Stimulated activated CD8-positive, alpha-beta memory T cell treated with anti-CD3 and anti-CD28 coated beads, Interleukin-15, amount 100 ng/mL, for 1 hour (primary cell): ENCODE measurements around the gene CABP1.
A peak's percentile ranks its signal among the peaks of the same experiment; 100 is the strongest.
"Not testable (repeated sequence)": the region's sequence is repeated elsewhere in the genome, so short reads cannot be mapped to it uniquely, and the experiment has no call there.

ENCODE experiments used
- DNase-seq: peaks from one replicate; pipeline ENCODE4 v3.0.0-alpha.2; 2020; ENCODE audit warnings: low read depth

The CABP1 gene

DNA sequence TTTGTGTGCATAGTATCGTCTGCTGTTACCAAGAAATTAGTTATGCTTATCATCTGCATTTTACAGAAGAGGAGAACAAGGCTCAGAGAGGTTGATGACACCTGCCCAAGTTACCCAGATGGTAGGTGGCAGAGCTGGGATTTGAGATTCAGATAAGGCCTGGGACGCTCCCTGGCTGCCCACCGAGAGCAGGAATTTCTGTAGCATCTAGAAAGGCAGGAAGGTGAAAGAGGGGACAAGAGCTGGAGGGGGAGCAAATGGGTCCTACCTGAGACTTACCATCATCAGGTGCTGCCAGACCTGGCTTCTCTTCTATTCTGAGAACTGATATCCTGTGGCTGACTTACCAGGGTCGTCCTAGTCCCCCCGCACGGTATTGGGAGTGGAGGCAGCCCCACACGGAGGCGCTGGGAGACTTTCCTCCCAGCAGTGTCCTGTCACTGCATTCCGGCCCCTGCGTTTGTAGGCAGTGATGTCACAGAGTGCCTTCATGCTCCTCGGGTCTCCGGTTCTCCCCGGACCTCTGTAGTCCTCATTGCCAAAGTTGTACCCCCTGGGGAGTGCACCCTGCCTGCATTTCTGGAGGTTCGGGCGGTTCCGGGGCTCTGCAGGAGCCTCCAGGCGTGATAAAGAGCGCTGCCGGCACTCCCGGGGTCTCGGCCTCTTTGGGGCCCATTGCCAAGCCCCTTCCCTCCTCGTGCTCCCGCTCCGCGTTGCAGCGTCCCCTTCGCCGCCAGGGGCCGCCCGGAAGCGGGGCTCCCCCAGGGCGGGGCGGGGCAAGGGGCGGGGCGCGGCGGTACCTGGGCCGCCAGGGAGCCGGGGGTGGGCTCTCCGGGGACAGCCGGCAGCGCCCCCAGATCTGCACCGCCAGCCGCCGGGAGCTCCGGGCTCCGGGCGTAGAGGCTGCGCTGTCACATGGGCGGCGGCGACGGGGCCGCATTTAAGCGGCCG lies at the start of gene CABP1:
TSS of gene CABP1 (plus strand) at position 856 of the 951 bp plus-strand sequence. CDS start at position 916, 60 bp downstream.
- peak; percentile 44 for DNase-seq

DNA sequence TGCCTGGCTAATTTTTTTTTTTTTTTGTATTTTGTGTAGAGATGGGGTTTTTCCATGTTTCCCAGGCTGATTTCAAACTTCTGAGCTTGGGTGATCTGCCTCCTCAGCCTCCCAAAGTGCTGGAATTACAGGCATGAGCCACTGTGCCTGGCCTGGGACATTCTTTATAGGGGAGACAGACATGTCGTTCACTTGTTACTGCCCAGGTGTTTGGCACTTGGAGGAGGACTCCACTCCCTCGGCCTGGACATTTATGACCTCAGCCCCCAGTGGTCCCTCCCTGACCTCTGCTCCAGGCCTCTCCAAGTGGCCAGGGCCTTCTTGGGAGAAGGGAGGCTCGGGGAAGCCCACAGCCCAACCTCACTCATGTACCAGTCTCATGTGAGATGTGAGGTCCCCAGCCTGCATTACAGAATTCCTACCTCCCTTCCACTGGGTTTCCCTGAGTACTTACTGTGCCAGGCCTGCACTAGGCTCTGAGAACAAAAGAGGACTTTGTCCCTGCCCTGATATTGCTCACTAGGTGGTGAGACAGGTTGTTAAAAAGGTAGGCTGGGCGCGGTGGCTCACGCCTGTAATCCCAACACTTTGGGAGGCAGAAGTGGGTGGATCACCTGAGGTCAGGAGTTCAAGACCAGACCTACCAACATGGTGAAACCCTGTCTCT lies 49.6 kb upstream of the CABP1 start:
- no peak for DNase-seq

DNA sequence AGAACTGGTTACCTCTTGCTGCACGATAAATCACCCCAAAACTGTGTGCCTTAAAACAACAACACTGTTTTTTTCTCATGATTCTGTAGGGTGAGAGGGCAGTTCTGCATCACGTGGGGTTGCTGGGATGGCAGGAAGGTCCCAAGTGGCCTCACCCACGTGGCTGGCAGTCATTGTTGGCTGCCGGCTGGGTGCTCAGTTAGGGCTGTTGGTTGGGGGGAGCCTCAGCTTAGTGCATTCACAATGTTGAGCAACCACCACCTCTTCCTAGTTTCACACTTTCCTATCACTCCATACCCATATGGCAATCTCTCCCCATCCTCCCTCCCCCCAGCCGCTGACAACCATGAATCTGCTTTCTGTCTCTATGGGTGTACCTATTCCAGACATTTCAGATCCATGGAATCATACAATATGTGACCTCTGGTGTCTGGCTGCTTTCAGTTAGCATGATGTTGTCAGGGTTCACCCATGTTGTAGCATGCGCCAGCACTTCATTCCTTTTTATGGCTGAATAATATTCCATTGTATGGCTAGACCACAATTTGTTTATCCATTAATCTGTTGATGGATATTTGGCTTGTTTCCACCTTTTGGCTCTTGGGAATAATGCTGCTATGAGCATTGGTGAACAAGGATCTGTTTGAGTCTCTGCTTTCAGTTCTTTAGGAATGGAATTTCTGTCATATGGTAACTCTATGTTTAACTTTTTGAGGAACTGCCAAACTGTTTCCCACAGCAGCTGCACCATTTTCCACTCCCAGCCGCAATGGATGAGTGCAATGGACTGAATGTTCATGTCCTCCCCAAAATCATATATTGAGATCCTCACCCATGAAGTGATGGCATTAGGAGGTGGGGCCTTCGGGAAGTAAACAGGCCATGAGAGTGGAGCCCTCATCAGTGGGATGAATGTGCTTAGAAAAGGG lies 48.0 kb upstream of the CABP1 start:
- no peak for DNase-seq

GRCh38 chr12:120596901-120597300 lies 43.5 kb upstream of the CABP1 start:
- no peak for DNase-seq

DNA sequence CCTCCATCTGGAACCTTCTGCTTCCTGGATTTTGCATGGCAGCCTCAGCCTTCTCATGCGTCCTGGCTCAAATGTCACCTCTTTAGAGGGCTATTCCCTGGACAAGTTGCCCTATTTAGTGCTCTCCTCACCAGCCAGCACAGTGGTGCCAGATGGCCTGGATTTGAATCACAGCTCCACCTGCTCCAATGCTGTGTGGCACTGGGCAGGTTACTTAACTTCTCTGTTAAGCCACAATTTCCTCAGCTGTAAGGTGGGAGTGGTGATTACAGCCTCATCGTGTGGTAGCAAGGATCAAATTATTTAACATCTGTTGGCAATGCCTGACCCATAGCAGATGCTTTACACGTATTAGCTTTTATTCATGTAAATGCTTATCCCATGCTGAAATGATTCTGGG lies 42.6 kb upstream of the CABP1 start:
- DNase-seq: no peak

GRCh38 chr12:120598674-120599463 lies 41.6 kb upstream of the CABP1 start:
- no peak for DNase-seq

DNA sequence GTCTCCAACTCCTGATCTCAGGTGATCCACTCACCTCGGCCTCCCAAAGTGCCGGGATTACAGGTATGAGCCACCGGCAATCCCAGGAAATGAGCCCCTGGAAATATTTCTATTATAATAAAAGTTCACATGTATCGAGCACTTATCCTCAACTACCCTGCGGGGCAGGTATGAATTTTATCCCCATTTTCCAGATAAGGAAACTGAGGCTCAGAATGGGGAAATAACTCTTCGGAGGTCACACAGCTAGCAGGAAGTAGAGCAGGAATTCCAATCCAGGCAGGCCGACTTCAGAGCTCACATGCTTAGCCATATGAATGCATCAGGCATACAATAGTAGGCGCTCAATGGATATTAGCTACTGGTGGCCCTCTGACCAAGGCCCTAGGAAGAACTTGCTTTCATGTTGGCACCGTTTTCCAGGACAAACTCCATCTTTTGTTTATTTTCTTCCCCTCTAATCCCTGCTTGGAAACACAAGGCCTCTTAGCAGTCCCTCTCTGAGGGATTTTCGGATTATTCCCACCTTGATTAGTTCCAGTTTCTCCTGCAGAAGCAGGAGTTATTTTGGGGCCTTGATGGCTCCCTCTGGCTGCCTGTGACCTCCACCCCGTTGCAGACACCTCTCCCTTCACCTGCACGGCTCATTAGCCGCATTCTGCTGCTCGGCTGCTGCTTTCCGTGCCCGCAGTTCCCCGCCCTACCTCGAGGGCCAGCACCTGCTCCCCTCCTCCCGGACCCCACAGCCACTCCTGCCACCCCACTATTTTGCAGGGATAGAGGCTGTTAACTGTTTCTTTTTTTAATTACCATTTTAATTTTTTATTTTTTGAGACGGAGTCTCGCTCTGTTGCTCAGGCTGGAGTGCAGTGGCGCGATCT lies 40.5 kb upstream of the CABP1 start:
- no peak for DNase-seq

- not testable (repeated sequence) for DNase-seq
Observed at GRCh38 chr12:120602416-120602815, 38.0 kb upstream of the CABP1 start.

GRCh38 chr12:120610560-120610959 lies 29.9 kb upstream of the CABP1 start:
- DNase-seq: no peak

DNA sequence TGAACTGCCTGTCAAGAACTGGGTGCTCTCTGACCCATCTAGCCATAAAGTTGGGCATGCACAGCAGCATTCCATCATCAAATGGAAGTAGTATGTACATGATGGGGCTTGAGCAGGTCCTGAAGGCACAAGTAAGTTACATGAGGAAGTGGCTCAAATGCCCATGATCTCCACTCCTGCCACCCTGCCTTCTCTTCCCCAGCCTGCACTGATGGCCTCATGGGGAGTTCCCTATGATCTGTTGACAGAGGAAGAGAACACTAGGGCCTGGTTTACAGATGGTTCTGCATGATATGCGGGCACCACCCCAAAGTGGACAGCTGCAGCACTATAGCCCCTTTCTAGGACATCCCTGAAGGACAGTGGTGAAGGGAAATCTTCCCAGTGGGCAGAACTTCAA lies 28.9 kb upstream of the CABP1 start:
- not testable (repeated sequence) for DNase-seq

- DNase-seq: no peak
Observed at GRCh38 chr12:120614848-120615247, 25.6 kb upstream of the CABP1 start.

GRCh38 chr12:120617193-120617592 lies 23.2 kb upstream of the CABP1 start:
- not testable (repeated sequence) for DNase-seq

GRCh38 chr12:120617767-120618166 lies 22.7 kb upstream of the CABP1 start:
- not testable (repeated sequence) for DNase-seq

DNA sequence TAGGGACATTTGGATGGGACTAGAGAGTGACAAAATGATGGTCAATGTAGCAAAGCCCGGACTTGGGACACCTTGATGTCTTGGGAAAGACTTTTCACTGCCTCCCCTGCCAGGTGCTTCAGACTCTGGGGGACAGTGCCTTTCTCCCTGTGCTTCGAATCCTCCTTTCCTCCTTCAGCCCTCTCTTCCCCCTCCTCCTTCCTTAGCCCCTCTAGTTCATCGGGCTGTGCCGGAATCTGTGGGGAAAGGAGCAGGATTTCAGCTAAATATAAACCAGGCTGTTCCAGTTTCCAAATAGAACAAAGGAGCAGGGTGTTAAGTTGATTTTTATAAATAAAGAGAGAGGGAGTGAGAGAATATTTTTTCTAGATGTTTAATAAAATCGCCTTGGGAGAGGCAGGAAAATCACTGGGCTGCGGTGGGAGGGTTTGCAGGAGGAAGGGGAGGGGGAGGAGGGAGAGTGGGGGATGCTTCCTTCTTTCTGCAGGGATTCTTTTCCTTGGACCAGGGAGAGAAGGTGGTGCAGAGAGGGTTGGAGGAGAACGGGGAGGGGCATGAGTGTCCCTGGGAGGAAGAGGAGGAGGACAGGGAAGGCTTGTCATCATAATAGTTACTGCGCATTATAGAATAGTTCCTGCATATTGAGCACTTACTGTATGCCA lies 21.3 kb upstream of the CABP1 start:
- DNase-seq: no peak

- DNase-seq: no peak
Observed at GRCh38 chr12:120620624-120621023, 19.8 kb upstream of the CABP1 start.

GRCh38 chr12:120625557-120626419 lies 14.6 kb upstream of the CABP1 start:
- DNase-seq: no peak

DNA sequence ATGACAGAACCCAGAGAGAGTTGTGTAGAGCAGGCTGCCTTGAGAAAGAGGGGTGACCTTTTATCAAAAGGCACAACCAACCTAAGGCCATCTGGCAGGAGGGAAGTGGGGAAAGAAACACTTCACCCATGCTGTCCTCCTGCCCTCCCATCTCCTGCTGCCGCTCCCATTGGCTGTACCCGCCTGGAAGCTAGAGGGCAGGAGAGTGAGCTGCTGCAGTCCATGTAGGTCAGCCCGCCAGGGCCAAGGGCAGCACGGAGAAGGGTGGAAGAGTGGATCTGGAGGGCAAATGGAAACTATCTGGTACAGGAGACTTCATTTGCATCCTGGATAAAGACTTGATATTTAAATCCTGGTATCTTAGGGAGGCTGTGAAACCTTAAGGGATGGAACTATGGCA lies 11.5 kb upstream of the CABP1 start:
- no peak for DNase-seq

DNA sequence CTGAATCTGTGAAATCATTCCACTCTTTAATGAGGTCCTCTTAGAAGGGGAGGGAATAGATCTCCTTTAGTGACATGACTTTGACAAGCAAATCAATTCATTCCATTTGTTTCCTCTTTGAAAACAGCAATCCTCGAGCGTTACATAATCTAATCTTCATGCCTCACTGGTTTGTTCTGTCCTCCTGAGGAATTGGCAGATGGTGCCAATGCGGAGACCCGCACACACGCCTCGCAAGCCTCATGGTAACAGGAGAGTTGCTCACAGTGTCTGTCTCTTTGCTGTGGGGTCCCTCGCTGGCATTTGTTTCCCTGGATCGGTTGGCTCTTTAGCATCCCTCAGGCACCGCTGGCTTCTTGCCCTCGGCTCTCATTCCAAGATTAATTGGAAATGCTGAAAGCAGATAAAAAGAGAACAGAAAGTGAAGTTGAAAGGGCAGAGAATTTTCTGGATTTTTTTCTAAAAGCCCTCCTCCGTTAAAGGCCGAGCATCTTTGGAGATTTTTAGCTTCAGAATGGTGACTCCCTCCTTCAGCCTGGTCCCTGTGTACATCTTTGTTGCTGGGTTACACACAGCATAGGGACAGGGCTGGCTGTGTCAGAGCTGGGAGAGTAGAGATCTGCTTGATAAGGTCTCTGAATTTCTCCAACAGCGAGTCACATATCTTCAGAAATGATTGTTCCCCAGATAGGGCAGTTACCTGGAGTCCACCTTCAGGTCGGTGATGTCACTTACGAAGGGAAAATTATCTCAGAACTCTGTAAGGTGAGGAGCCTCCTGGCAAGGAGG lies 10.1 kb upstream of the CABP1 start:
- no peak for DNase-seq
